SJSA1 (cell line): ENCODE data around the gene LRRC42. TPM values are rescaled to one million over a fixed set of nuclear protein-coding genes. Genes with fewer than 3 reads are reported as not detected.

Source experiments
- DNase-seq, 2 experiments: peaks; one replicate each; pipeline ENCODE4 v3.0.0-alpha.2; 2015 to 2020; ENCODE audit warnings: low spot score in 2 of 2, low read depth in 1 of 2
- H3K27ac ChIP-seq: fragments of 250-450 bp; sonication (Bioruptor Pico); 2 replicates; pipeline ENCODE4 v1.5.1; 2020; ENCODE audit warnings: mild to moderate bottlenecking, moderate library complexity
- H3K27me3 ChIP-seq: fragments of 250-450 bp; sonication (Bioruptor Pico); replicated peaks from 2 replicates; pipeline ENCODE4 v1.5.1; 2020; ENCODE audit warnings: mild to moderate bottlenecking, moderate library complexity
- H3K36me3 ChIP-seq: fragments of 250-450 bp; sonication (Bioruptor Pico); 2 replicates; pipeline ENCODE4 v1.5.1; 2020; ENCODE audit warnings: mild to moderate bottlenecking
- H3K4me1 ChIP-seq: fragments of 250-450 bp; sonication (Bioruptor Pico); replicated peaks from 2 replicates; pipeline ENCODE4 v1.6.1; 2021; ENCODE audit warnings: mild to moderate bottlenecking
- H3K4me3 ChIP-seq: fragments of 250-450 bp; sonication (Bioruptor Pico); 2 replicates; pipeline ENCODE4 v1.5.1; 2020; ENCODE audit warnings: mild to moderate bottlenecking
- H3K9me3 ChIP-seq: fragments of 250-450 bp; sonication (Bioruptor Pico); replicated peaks from 2 replicates; pipeline ENCODE4 v1.5.1; 2020; ENCODE audit warnings: mild to moderate bottlenecking
- total RNA-seq: library from RNA; depleted of rRNA; stranded (reverse); fragments of >200 nt; shearing (Covaris generic); gene quantifications from 2 replicates; pipeline ENCODE4 v1.2.3, GENCODE V29; 2014

Gene LRRC42
- total RNA-seq, 1 experiment from 2014 or later = 46.7 TPM

- H3K9me3 ChIP-seq = no peaks in the 10 kb centered on the region
- no peaks in the 10 kb centered on the region for H3K27me3 ChIP-seq
- peaks cover 51% of the 10 kb centered on the region for H3K36me3 ChIP-seq
- H3K27ac ChIP-seq = no peak overlapping the region
- peak overlapping the region; percentile 86 for H3K4me3 ChIP-seq
- DNase-seq = no peak
- peaks cover 14% of the 10 kb centered on the region for H3K4me1 ChIP-seq
Observed at GRCh38 chr1:53947172-53947907, 1.2 kb downstream of the LRRC42 start.

DNA sequence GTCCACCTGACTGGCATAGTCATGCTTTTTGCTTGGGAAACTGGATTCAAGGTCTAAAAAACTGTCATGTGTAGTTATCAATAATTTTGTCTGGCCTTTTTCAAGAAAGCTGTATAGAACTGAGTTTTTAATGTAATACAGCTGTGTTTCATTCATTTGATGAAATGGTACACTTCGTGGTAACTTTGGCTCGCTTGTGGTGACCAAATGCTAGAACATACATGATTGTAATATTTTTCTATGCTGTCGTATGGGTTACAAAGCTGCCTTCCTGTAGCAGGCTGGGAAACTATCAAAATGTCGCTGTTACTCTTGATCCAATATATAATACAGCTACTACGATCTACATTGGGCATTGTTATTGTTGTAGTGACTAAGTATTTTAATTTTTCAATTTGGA lies 2.1 kb downstream of the LRRC42 start:
- Histone ChIP-seq H3K4me1 (peaks cover 14% of the 10 kb centered on the region), H3K27ac (no peak overlapping the region), H3K4me3 (no peak overlapping the region), H3K27me3 (no peaks in the 10 kb centered on the region), H3K9me3 (no peaks in the 10 kb centered on the region), H3K36me3 (peaks cover 58% of the 10 kb centered on the region)
- no peak for DNase-seq

GRCh38 chr1:53949023-53949990 lies 3.2 kb downstream of the LRRC42 start:
- DNase-seq = no peak
- peaks cover 12% of the 10 kb centered on the region for H3K4me1 ChIP-seq
- H3K27me3 ChIP-seq = no peaks in the 10 kb centered on the region
- H3K4me3 ChIP-seq = no peak overlapping the region
- H3K9me3 ChIP-seq = no peaks in the 10 kb centered on the region
- peaks cover 62% of the 10 kb centered on the region for H3K36me3 ChIP-seq
- H3K27ac ChIP-seq = no peak overlapping the region

GRCh38 chr1:53951697-53952096 lies 5.5 kb downstream of the LRRC42 start:
- no peak for DNase-seq
- Histone ChIP-seq H3K4me3 (no peak overlapping the region), H3K9me3 (no peaks in the 10 kb centered on the region), H3K27ac (no peak overlapping the region), H3K27me3 (no peaks in the 10 kb centered on the region), H3K36me3 (peaks cover 72% of the 10 kb centered on the region), H3K4me1 (peaks cover 13% of the 10 kb centered on the region)

DNA sequence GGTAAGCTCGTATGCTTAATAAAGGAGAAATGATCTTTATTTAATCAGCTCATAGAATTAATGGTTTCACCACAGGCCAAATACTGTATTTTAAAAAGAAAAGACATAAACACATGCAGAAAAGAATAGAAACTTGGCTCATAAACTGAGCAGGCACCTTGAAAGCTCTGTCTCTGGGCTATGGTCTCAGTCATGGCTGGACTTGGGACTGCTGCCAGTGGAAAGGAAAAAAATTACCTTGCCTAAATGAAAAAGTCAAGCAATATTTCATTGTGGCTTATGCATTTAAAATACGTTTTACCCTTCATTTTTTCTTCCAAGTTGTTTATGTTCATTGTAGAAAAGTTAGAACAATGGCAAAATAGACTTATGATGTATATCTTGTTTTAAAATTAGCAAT lies 8.0 kb downstream of the LRRC42 start:
- no peaks in the 10 kb centered on the region for H3K9me3 ChIP-seq
- no peaks in the 10 kb centered on the region for H3K27me3 ChIP-seq
- no peak for DNase-seq
- H3K4me3 ChIP-seq = no peak overlapping the region
- no peak overlapping the region for H3K27ac ChIP-seq
- peaks cover 16% of the 10 kb centered on the region for H3K4me1 ChIP-seq
- peaks cover 81% of the 10 kb centered on the region for H3K36me3 ChIP-seq

DNA sequence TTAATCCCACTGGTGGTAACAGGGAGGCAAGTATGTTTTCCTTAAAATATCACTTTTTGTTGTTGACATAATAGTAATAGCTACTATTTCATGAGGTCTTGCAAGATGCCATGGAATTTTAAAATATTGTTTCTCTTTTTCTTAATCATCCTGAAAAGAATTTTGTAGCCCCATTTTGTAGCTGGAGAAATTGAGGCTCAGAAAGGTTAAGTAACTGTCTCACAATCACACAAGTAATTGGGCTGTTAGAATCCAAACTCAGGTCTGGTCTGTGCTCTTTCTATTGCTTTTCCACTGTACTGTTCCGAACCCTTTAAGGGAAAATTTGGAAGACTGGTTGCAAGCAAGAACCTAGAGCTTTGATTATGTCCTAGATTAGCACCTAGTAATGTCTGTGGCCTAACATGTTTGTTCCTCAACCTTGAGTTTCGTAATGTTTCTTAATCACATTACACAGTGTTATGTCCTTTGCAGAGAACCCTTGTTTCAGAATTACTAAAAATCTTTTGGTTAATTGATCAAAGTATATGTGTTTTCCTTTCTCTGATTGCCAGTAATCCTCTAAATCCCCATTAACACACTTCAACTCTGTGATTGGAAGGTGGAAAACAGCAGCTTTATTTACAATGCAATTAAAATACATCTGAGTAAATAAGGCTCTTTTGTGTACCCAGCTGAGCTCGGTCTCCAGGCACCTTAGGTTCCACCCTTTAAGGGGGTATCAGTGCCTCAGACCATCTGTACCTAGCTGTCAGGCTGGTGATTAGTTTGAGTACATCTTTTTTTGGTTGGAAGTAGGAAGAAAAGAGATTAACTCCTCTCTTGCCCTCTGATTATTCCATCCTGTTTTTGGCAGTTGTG lies 10.4 kb downstream of the LRRC42 start:
- H3K4me3 ChIP-seq = no peak overlapping the region
- no peaks in the 10 kb centered on the region for H3K27me3 ChIP-seq

DNA sequence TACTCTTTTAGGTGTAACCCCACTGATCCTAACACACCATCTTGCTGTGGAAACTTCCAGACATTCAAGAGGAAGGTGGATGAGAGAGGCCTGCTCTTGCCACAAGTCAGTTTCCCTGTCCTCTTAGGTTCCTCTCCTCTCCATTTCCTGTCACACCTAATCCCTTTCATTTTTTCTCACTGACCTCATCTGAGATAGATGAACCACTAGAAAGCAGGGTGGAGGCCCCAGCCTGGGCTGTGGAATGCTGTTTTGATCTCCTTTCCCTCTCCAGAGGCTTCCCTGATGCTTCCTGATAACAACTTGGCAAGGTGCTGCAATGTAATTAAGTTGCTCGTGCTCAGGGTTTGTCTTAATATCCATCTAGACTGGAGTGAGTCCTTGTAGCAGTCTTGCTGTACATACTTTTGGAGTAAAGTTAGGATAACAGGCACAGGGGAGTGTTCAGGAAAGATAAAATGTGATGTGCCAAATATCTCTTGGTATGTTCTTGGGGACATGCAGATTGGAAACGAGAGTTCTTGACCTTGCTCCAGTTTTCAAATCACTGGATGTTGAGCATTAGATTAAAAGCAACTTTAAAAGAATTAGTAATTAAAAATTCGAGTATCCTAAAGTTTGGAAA lies 11.2 kb downstream of the LRRC42 start:
- peak overlapping the region; percentile 85 for H3K27ac ChIP-seq
- H3K27me3 ChIP-seq = no peaks in the 10 kb centered on the region
- H3K4me1 ChIP-seq = peaks cover 16% of the 10 kb centered on the region
- no peak overlapping the region for H3K4me3 ChIP-seq
- peaks cover 89% of the 10 kb centered on the region for H3K36me3 ChIP-seq
- no peaks in the 10 kb centered on the region for H3K9me3 ChIP-seq
- peak; percentile 54 to 69 for DNase-seq

More for the DNA sequence above, 10.4 kb downstream of the LRRC42 start:
- peaks cover 16% of the 10 kb centered on the region for H3K4me1 ChIP-seq
- peak overlapping the region; percentile 85 for H3K27ac ChIP-seq
- DNase-seq = no peak
- H3K36me3 ChIP-seq = peaks cover 89% of the 10 kb centered on the region
- no peaks in the 10 kb centered on the region for H3K9me3 ChIP-seq

DNA sequence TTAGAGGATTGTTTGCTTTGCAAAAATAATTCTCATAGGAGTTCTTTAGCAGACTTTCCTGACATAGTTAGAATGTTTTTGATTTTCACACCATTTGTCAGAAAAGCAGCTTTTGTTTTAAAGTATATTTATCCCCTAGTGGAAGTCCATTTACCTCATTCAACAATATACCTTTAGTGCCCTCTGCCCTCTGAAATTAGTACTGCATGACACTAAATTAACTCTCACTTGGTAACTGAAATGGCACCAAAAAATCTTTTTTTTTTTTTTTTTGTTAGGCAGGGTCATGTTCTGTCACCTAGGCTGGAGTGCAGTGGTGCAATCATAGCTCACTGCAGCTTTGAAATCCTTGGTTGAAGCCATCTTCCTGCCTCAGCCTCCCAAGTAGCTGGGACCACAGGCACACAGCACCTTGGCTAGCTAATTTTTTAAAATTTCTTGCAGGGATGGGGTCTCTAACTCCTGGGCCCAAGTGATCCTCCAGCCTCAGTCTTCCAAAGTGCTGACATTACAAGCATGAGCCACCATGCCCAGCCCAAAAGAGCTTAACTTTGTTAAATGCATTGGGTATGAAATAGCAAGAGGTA lies 13.6 kb downstream of the LRRC42 start:
- DNase-seq = no peak
- peaks cover 16% of the 10 kb centered on the region for H3K4me1 ChIP-seq
- no peaks in the 10 kb centered on the region for H3K27me3 ChIP-seq
- H3K4me3 ChIP-seq = no peak overlapping the region
- peaks cover 85% of the 10 kb centered on the region for H3K36me3 ChIP-seq
- H3K9me3 ChIP-seq = no peaks in the 10 kb centered on the region
- no peak overlapping the region for H3K27ac ChIP-seq

GRCh38 chr1:53962395-53962794 lies 16.2 kb downstream of the LRRC42 start:
- Histone ChIP-seq H3K36me3 (peaks cover 86% of the 10 kb centered on the region), H3K4me3 (no peak overlapping the region), H3K27me3 (no peaks in the 10 kb centered on the region), H3K9me3 (no peaks in the 10 kb centered on the region), H3K27ac (no peak overlapping the region), H3K4me1 (peaks cover 4% of the 10 kb centered on the region)
- no peak for DNase-seq

- peaks cover 89% of the 10 kb centered on the region for H3K36me3 ChIP-seq
- H3K4me3 ChIP-seq = no peak overlapping the region
- H3K27ac ChIP-seq = no peak overlapping the region
- H3K27me3 ChIP-seq = no peaks in the 10 kb centered on the region
- no peak for DNase-seq
- H3K4me1 ChIP-seq = peaks cover 12% of the 10 kb centered on the region
- H3K9me3 ChIP-seq = no peaks in the 10 kb centered on the region
Observed at GRCh38 chr1:53963460-53963859, 17.3 kb downstream of the LRRC42 start.

- H3K9me3 ChIP-seq = no peaks in the 10 kb centered on the region
- H3K4me1 ChIP-seq = peaks cover 16% of the 10 kb centered on the region
- peaks cover 86% of the 10 kb centered on the region for H3K36me3 ChIP-seq
- no peak overlapping the region for H3K4me3 ChIP-seq
- no peak overlapping the region for H3K27ac ChIP-seq
- DNase-seq = no peak
- H3K27me3 ChIP-seq = no peaks in the 10 kb centered on the region
Observed at GRCh38 chr1:53964109-53964508, 18.0 kb downstream of the LRRC42 start.

GRCh38 chr1:53966794-53967193 lies 20.6 kb downstream of the LRRC42 start:
- Histone ChIP-seq H3K9me3 (no peaks in the 10 kb centered on the region), H3K27me3 (no peaks in the 10 kb centered on the region), H3K4me3 (no peak overlapping the region), H3K36me3 (peaks cover 74% of the 10 kb centered on the region), H3K4me1 (peaks cover 26% of the 10 kb centered on the region), H3K27ac (no peak overlapping the region)
- no peak for DNase-seq
